H1 (cell line): ENCODE results near the gene ULBP1. TPM values are rescaled to one million over a fixed set of nuclear protein-coding genes. Genes with fewer than 3 reads are reported as not detected.

Experiments used
- CTCF ChIA-PET: fragments of 300-600 bp; sonication (Branson Sonifier 250); formaldehyde crosslinking; loops from one replicate; lab custom pipeline; 2021; ENCODE audit not compliant: partially characterized antibody; lab: Charles Lee
- POLR2A ChIA-PET: fragments of 300-600 bp; sonication (Branson Sonifier 250); formaldehyde crosslinking; loops from one replicate; lab custom pipeline; 2021; ENCODE audit warnings: inconsistent platforms; ENCODE audit not compliant: partially characterized antibody; lab: Charles Lee
- DNase-seq, 2 experiments: peaks; one replicate each; pipeline versions ENCODE4 v3.0.0 to v3.0.0-alpha.2; 2010 to 2022; ENCODE audit warnings: low spot score in 2 of 2, low read depth in 1 of 2, mixed read lengths in 1 of 2
- FAIRE-seq: peaks from 2 replicates; lab custom pipeline; 2011; peaks lifted over from hg19 to GRCh38; lab: Jason Lieb, UNC
- H2AFZ ChIP-seq: 2 replicates; pipeline ENCODE4 v1.8.1; 2012; ENCODE audit warnings: low read length, inconsistent platforms
- H2AK5ac ChIP-seq: 2 replicates; pipeline ENCODE4 v1.6.1; 2013; ENCODE audit warnings: low read depth, low read length
- H2BK120ac ChIP-seq: replicated peaks from 2 replicates; pipeline ENCODE3; 2013; ENCODE audit warnings: low read depth, low read length, inconsistent platforms
- H2BK12ac ChIP-seq: 2 replicates; pipeline ENCODE4 v1.6.1; 2013; ENCODE audit warnings: low read depth, low read length
- H2BK15ac ChIP-seq: 2 replicates; pipeline ENCODE4 v1.6.1; 2013; ENCODE audit warnings: low read length
- H2BK20ac ChIP-seq: 2 replicates; pipeline ENCODE4 v1.6.1; 2013; ENCODE audit warnings: low read length
- H2BK5ac ChIP-seq: 2 replicates; pipeline ENCODE4 v1.6.1; 2013; ENCODE audit warnings: low read depth, low read length
- H3K14ac ChIP-seq: 2 replicates; pipeline ENCODE4 v1.6.1; 2013; ENCODE audit warnings: inconsistent platforms; ENCODE audit not compliant: insufficient read length
- H3K18ac ChIP-seq: 2 replicates; pipeline ENCODE4 v1.6.1; 2013; ENCODE audit warnings: low read length; ENCODE audit errors: extremely low read depth
- H3K23ac ChIP-seq: 2 replicates; pipeline ENCODE4 v1.6.1; 2013; ENCODE audit warnings: inconsistent platforms; ENCODE audit not compliant: insufficient read length
- H3K23me2 ChIP-seq: 2 replicates; pipeline ENCODE4 v1.6.1; 2013; ENCODE audit warnings: low read depth, low read length
- H3K27ac ChIP-seq: 2 replicates; pipeline ENCODE4 v1.6.1; 2011; ENCODE audit warnings: low read depth, low read length, inconsistent platforms
- H3K27me3 ChIP-seq, 4 experiments: replicated peaks in 1 of 4; 1 replicate in 1 of 4; 2 replicates in 3 of 4; pipeline versions ENCODE4 v1.6.1 to v1.8.1; 2011 to 2013; ENCODE audit warnings: low read length in 3 of 4, mild to moderate bottlenecking in 3 of 4, inconsistent platforms in 2 of 4, mixed read lengths in 2 of 4, moderate library complexity in 1 of 4; ENCODE audit not compliant: control insufficient read depth in 3 of 4, insufficient read depth in 3 of 4; ENCODE audit errors: extremely low read depth in 1 of 4
- H3K36me3 ChIP-seq, 4 experiments: 2 replicates each; pipeline versions ENCODE4 v1.6.1 to v1.8.1; 2011 to 2013; ENCODE audit warnings: mild to moderate bottlenecking in 4 of 4, low read length in 3 of 4, moderate library complexity in 2 of 4, control low read depth in 1 of 4, inconsistent platforms in 1 of 4; ENCODE audit not compliant: insufficient read depth in 4 of 4, control insufficient read depth in 2 of 4
- H3K4ac ChIP-seq: replicated peaks from 2 replicates; pipeline ENCODE3; 2013; ENCODE audit warnings: low read length, low read depth, mixed read lengths, inconsistent platforms; ENCODE audit not compliant: insufficient read length
- H3K4me1 ChIP-seq, 4 experiments: replicated peaks in 1 of 4; 1 replicate in 1 of 4; 2 replicates in 3 of 4; pipeline versions ENCODE4 v1.6.1 to v1.8.1; 2011 to 2013; ENCODE audit warnings: low read length in 3 of 4, inconsistent platforms in 2 of 4, mixed read lengths in 1 of 4; ENCODE audit not compliant: insufficient read depth in 4 of 4, control insufficient read depth in 3 of 4
- H3K4me2 ChIP-seq, 2 experiments: 2 replicates each; pipeline versions ENCODE4 v1.6.1 to v1.8.1; 2011 to 2013; ENCODE audit warnings: low read depth in 2 of 2, low read length in 2 of 2, control low read depth in 1 of 2, inconsistent platforms in 1 of 2, mild to moderate bottlenecking in 1 of 2; ENCODE audit not compliant: insufficient read depth in 1 of 2
- H3K4me3 ChIP-seq, 4 experiments: fragments of 200-600, 300-600 bp in 1 of 4; sonication (generic), shearing (Covaris generic), sonication (Bioruptor Twin) in 1 of 4; 2 replicates each; pipeline versions ENCODE4 v1.5.1 to v1.8.1; 2011 to 2016; ENCODE audit warnings: low read length in 4 of 4, low read depth in 3 of 4, control low read depth in 2 of 4, inconsistent platforms in 2 of 4, mild to moderate bottlenecking in 2 of 4, mixed read lengths in 1 of 4, moderate library complexity in 1 of 4; ENCODE audit not compliant: insufficient read depth in 2 of 4; ENCODE audit errors: extremely low read depth in 1 of 4
- H3K56ac ChIP-seq: replicated peaks from 2 replicates; pipeline ENCODE3; 2013; ENCODE audit warnings: low read depth, mild to moderate bottlenecking, mixed read lengths, low read length, inconsistent platforms; ENCODE audit not compliant: insufficient read length
- H3K79me1 ChIP-seq: 2 replicates; pipeline ENCODE4 v1.6.1; 2013; ENCODE audit warnings: low read depth, low read length, control low read depth
- H3K79me2 ChIP-seq, 2 experiments: 2 replicates each; pipeline versions ENCODE4 v1.6.1 to v1.8.1; 2012 to 2013; ENCODE audit warnings: low read length in 2 of 2, mild to moderate bottlenecking in 2 of 2, inconsistent platforms in 1 of 2; ENCODE audit not compliant: insufficient read depth in 2 of 2, control insufficient read depth in 1 of 2
- H3K9ac ChIP-seq, 4 experiments: replicated peaks in 1 of 4; 1 replicate in 1 of 4; 2 replicates in 3 of 4; pipeline versions ENCODE4 v1.6.1 to v1.8.1; 2011 to 2013; ENCODE audit warnings: low read depth in 3 of 4, low read length in 3 of 4, control low read depth in 2 of 4, mild to moderate bottlenecking in 2 of 4, moderate library complexity in 2 of 4, inconsistent platforms in 1 of 4; ENCODE audit errors: extremely low read depth in 1 of 4
- H3K9me3 ChIP-seq, 2 experiments: 2 replicates each; pipeline versions ENCODE4 v1.6.1 to v1.8.1; 2012 to 2013; ENCODE audit warnings: mild to moderate bottlenecking in 2 of 2, moderate library complexity in 2 of 2, control low read depth in 1 of 2, inconsistent platforms in 1 of 2, low read depth in 1 of 2, low read length in 1 of 2, mixed read lengths in 1 of 2; ENCODE audit not compliant: insufficient read depth in 2 of 2
- H4K20me1 ChIP-seq, 2 experiments: replicated peaks in 1 of 2; 2 replicates each; pipeline versions ENCODE3 to v1.8.1; 2011 to 2013; ENCODE audit warnings: inconsistent platforms in 2 of 2, low read length in 2 of 2, mild to moderate bottlenecking in 1 of 2; ENCODE audit not compliant: insufficient read depth in 2 of 2, control insufficient read depth in 1 of 2
- H4K5ac ChIP-seq: 2 replicates; pipeline ENCODE4 v1.6.1; 2013; ENCODE audit warnings: low read length, low read depth, mixed read lengths, inconsistent platforms; ENCODE audit not compliant: insufficient read length
- H4K8ac ChIP-seq: 2 replicates; pipeline ENCODE4 v1.8.0; 2013; ENCODE audit warnings: mild to moderate bottlenecking, moderate library complexity, low read length, inconsistent platforms; ENCODE audit not compliant: insufficient read depth; ENCODE audit errors: extremely low read depth
- H4K91ac ChIP-seq: replicated peaks from 2 replicates; pipeline ENCODE3; 2013; ENCODE audit warnings: low read length, mixed read lengths, inconsistent platforms; ENCODE audit not compliant: insufficient read length
- RAD21 ChIP-seq, 2 experiments: IDR thresholded peaks in 1 of 2; conservative IDR thresholded peaks in 1 of 2; 2 replicates each; pipeline ENCODE4 v1.6.1; 2011; ENCODE audit warnings: low read depth in 2 of 2, low read length in 2 of 2, improper control_type of control experiment in 1 of 2, inconsistent platforms in 1 of 2, mild to moderate bottlenecking in 1 of 2, moderate library complexity in 1 of 2
- SAP30 ChIP-seq: fragments of 300-600 bp; sonication (generic); IDR thresholded peaks from 2 replicates; pipeline ENCODE4 v1.7.1; 2012; ENCODE audit warnings: low read length, moderate library complexity, mild to moderate bottlenecking, inconsistent platforms; ENCODE audit not compliant: insufficient read depth, insufficient replicate concordance
- WGBS, 2 experiments: shearing (Covaris generic) in 1 of 2; methylation state at CpG; one replicate each; pipeline versions ENCODE4 v1.1.6 to v1.1.7; 2013 to 2015; ENCODE audit warnings: low lambda C conversion rate in 2 of 2, mixed read lengths in 2 of 2, inconsistent platforms in 1 of 2, low coverage in 1 of 2, missing lambda C conversion rate in 1 of 2; ENCODE audit not compliant: insufficient replicate concordance in 2 of 2, insufficient coverage in 1 of 2, insufficient read length in 1 of 2; ENCODE audit errors: extremely low coverage in 1 of 2, missing lambda C conversion rate in 1 of 2; 5-methylcytosine and 5-hydroxymethylcytosine counted together
- polyA plus RNA-seq, 7 experiments: library from polyadenylated mRNA; depleted of rRNA in 3 of 7; stranded (reverse) in 5 of 7; unstranded in 2 of 7; fragments of >200 nt in 5 of 7; fragments of 200-250 nt in 2 of 7; gene quantifications; 1 replicate in 5 of 7; 2 replicates in 1 of 7; 4 replicates in 1 of 7; pipeline versions ENCODE4 v1.2.1 to v1.2.3, GENCODE V29; 2011 to 2013; ENCODE audit warnings: missing spikeins in 2 of 7, mixed read lengths in 2 of 7
- total RNA-seq: library from RNA; stranded (reverse); fragmentation: NEBNext Ultra II Directional; extraction: Animal tissue kit (Norgen Biotek cat#: 25700); gene quantifications from 2 replicates; pipeline ENCODE4 v1.2.1, GENCODE V29; 2021
- TF ChIP-seq, protein P1 (sequence below), 3 experiments: IDR thresholded peaks; 1 replicate in 2 of 3; 2 replicates in 1 of 3; pipeline versions ENCODE4 v1.5.1 to v1.6.1; 2011; ENCODE audit warnings: low read length in 3 of 3, mild to moderate bottlenecking in 3 of 3, inconsistent platforms in 2 of 3, low read depth in 1 of 3, moderate library complexity in 1 of 3; ENCODE audit not compliant: insufficient read depth in 1 of 3; ENCODE audit errors: control extremely low read depth in 1 of 3

Gene ULBP1
- total and polyA plus RNA-seq, 2 of the 8 experiments (the other 6 are each of a cell fraction or from before 2014, with no cell fraction given), result 0.32 to 0.60 TPM

DNA sequence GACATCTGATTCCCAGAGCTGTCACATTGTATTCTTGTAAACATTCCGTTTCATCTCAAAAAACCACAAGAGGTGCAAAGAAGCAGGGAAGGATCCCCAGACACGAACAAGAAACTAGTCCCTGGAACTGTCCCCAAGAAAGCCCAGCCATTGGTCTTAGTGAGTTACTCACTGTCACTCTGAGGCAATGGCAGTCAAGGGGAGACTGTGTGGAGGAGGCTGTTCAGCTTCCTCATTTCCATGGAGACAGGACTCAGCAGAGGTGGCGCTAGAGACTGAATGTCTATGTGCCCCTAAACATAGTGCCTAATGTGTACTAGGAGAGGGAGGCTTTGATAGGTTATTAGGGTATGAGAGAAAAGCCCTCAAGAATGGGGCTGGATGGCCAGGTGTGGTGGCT is 11.1 kb downstream of the ULBP1 start:
- no peaks in the 10 kb centered on the region; the same call in 1 of the 2 replicates for H3K23me2 ChIP-seq
- no peak overlapping the region for H3K4me2 ChIP-seq
- H2BK15ac ChIP-seq, result no peak overlapping the region
- ChIA-PET CTCF (interaction anchor here (0.8 to 1.2 kb wide), 3 partner anchors 11 to 32 kb away, joined by 3 to 4 read pairs (median 4); partner anchors contain the start of gene ULBP1), POLR2A (no interaction called here)
- no peak overlapping the region for H4K5ac ChIP-seq
- H3K23ac ChIP-seq, result no peak overlapping the region
- no peaks in the 10 kb centered on the region for H3K4me1 ChIP-seq
- no peaks in the 10 kb centered on the region for H3K36me3 ChIP-seq
- H3K4me3 ChIP-seq, result no peak overlapping the region
- no peak overlapping the region for H2AFZ ChIP-seq
- peaks cover 0 to 1% of the 10 kb centered on the region in 2 experiments for H4K20me1 ChIP-seq
- 45% methylated on average over 3 of the region's 3 CpGs; no CpG with 5 or more reads in 1 of the 2 experiments for WGBS, 2 experiments
- no peak overlapping the region for H3K27ac ChIP-seq
- H2BK120ac ChIP-seq, result no peak overlapping the region
- no peaks in the 10 kb centered on the region for H3K9me3 ChIP-seq
- no peak overlapping the region for H2AK5ac ChIP-seq
- H3K4ac ChIP-seq, result no peak overlapping the region
- H2BK12ac ChIP-seq, result no peak overlapping the region
- no peak overlapping the region for H3K9ac ChIP-seq
- TF ChIP-seq, protein P1, sequence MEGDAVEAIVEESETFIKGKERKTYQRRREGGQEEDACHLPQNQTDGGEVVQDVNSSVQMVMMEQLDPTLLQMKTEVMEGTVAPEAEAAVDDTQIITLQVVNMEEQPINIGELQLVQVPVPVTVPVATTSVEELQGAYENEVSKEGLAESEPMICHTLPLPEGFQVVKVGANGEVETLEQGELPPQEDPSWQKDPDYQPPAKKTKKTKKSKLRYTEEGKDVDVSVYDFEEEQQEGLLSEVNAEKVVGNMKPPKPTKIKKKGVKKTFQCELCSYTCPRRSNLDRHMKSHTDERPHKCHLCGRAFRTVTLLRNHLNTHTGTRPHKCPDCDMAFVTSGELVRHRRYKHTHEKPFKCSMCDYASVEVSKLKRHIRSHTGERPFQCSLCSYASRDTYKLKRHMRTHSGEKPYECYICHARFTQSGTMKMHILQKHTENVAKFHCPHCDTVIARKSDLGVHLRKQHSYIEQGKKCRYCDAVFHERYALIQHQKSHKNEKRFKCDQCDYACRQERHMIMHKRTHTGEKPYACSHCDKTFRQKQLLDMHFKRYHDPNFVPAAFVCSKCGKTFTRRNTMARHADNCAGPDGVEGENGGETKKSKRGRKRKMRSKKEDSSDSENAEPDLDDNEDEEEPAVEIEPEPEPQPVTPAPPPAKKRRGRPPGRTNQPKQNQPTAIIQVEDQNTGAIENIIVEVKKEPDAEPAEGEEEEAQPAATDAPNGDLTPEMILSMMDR (IDR thresholded peaks at IDR 0.05; ENCODE audit: control extremely low read depth in 1 of 3, insufficient read depth in 1 of 3, low read depth in 1 of 3, low read length in 3 of 3), result peak in 1 of 3 experiments; percentile 4; a peak in 1 of 4 replicates
- TF ChIP-seq RAD21 (IDR thresholded peaks at IDR 0.05 in 1 of 2, conservative IDR thresholded peaks at IDR 0.05 in 1 of 2; ENCODE audit: low read depth in 2 of 2, low read length in 2 of 2) (peak in 1 of 2 experiments; percentile 11; a peak in 1 of 4 replicates), SAP30 (no peak)
- no peak overlapping the region for H4K91ac ChIP-seq
- no peak overlapping the region for H3K56ac ChIP-seq
- H3K79me1 ChIP-seq, result no peaks in the 10 kb centered on the region
- peaks cover 3 to 43% (median 20%) of the 10 kb centered on the region in 4 experiments for H3K27me3 ChIP-seq
- DNase-seq, result peak in 1 of 2 experiments; percentile 38
- H3K14ac ChIP-seq, result no peak overlapping the region
- H4K8ac ChIP-seq, result no peak overlapping the region
- H2BK20ac ChIP-seq, result no peak overlapping the region
- H2BK5ac ChIP-seq, result no peak overlapping the region
- FAIRE-seq, result no peak
- H3K18ac ChIP-seq, result no peak overlapping the region
- no peaks in the 10 kb centered on the region for H3K79me2 ChIP-seq
